GM21360 (cell line): ENCODE measurements around the gene LRRFIP1.
"Not testable (repeated sequence)": the region's sequence is repeated elsewhere in the genome, so short reads cannot be mapped to it uniquely, and the experiment has no call there.

Experiments
- ATAC-seq: cut with Tn5 transposase; IDR thresholded peaks from one replicate; pipeline ENCODE4 v1.9.1; 2021; ENCODE audit warnings: mild to moderate bottlenecking, moderate library complexity; ENCODE audit not compliant: unreplicated experiment

The LRRFIP1 gene

DNA sequence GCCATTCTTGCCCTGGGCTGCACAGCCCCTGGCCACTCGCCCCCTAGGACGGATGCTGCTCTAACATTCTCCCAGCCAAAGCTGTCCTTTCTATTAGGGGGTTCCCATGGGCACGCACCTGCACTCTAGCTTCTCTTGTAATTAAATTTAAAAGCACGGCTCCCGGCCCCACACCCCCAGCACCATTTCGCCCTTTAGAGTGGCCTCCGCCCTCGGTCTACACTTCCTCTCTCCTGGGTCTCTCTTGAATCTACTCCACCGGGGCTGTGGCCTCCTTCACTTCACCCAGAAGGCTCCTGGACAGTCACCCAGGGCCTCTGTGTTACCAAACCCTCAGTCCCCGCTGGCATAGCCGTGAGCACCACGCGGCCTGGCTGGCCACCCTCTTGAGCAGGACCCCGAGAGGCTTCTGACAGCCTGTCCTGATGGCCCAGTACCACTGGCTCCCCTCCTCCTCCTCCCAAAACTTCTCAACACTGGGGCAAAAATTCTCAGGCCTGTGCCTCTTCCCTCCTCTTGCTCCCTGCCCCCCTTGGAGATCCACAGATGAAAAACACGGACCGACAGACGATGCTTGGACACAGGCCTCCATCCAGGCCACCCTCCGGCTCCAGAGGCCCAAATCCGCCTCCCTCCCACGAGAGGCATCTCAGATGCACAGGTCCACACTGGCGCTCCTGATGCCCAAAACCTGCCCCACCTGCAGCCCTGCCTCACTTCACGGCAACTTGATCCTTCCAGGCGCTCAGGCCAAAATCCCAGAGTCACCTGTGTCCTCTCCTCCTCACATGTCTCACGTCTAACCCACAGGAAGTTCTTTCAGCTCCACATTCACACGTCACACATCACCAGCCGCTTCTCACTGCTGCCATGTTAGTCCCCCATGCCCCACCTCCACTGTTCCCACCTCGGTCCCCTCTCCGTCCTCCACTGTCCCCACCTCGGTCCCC, 29.9 kb upstream of the LRRFIP1 start:
- ATAC-seq, result no peak

DNA sequence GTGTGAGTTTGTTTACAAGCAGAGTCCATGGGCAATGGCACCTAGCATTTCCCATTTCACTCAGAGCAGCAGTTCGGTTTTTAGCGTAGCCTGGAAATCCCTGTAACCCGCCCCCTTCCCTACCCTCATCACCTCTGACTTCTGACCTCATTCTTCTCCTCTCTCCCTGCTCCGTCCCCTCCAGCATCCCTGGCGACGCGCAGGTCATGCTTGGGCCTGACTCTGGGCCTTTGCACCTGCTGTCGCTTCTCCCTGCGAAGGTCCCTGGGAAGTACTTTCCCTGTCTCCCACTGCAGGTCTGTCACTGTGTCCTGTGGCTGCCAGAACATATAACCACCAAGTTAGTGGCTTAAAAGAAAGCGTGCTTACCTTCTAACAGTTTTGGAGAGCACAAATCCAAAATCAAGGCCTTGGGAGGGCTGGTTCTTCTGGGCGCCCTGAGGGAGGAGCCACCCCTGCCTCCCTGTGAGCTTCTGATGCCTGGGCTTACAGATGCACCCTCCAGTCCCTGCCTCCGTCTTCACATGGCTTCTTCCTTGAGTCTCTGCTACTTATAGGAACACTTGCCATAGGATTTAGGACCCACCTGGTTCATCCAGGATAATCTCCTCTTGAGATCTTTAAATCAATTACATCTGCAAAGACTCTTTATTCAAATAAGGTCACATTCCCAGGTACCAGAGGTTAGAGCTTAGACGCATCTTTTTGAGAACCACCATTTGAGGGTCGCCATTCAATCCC, 28.7 kb upstream of the LRRFIP1 start:
- ATAC-seq, result no peak

DNA sequence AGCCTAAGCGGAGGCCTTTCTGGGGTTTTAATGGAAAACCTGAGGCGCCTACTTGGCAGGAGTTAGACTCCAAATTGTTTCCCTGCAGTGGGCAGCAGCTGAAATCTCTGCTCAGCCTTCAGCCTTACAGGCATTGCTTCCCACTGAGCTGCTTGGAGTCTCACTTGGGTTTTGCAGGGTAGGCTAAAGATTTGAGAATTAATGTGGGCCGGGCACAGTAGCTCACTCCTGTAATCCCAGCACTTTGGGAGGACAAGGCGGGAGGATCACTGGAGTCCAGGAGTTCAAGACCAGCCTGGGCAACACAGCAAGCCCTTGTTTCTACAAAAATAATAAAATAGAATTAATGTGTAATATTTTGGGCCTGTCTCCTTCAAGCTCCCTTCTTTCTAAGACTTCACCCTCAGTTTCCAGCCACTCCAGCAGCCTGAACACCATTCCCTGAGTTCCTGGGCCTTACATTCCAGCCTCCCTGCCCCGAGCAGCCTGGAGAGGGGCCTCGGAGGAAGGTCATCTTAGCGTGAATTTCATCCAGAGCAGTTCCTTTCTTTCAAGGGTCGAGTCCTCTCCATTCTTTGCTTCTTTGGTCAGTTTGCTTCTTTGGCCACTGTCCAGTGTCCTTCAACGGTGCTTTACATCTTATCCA, 27.8 kb upstream of the LRRFIP1 start:
- ATAC-seq, result no peak

DNA sequence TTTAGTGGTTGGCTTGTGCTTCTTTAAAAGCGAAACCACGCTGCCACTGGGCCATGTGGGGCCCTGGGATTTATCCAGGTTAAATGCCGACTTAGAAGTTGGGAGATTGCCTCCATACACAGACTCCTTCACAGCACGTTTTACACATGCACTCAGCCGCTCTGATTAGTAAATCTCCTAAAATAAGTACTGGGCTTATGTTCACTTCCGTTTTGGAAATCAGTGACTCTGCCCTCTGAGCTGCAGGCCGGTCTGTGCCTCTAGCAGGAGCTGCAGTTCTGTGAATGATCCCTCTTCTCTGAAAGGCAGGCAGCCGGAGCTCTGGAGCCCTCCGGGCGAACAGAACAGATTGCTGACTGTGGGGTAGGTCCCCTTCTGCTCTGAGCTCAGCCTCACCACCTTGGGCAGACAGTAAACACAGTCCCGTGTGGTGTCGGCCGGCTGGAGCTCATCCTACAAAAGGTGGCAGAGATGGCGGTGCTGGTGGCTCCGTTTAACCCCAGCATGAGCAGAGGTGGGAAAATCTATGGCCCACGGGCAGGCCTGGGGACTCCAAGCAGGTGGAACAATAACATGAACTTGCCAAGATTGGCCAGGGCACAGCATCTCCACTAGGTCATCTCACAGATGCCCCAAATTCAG, 27.1 kb upstream of the LRRFIP1 start:
- ATAC-seq, result no peak

DNA sequence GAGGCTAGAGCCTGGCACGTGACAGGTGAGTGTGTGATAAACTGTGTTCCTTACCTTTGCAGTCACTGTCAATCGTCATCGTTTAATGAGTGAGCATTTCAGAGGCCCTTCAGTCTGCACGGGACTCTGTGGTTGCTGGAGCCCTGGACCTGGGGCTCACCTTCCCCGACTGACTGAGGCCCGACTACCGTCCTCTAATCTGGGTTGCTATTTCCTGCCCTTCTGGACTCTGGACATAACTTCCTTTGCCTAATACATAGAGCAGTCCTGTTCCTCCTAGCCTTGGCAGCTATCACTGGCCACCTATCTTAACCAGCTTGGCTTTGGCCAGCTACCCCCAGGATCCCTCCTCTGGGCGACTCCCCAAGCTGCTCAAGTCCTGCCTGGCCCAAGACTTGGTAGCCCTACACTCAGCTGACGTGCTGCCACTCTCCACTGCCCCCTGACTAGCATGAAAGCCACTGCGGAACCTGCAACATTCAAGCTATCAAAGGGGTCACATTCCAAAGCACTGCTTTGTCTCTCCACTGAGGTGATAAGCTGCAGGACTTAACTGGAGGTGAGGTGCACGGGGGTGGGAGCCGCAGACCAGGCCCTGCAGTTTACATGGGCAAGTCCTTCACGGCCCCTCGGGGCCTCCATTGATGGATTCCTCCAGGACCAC, 25.8 kb upstream of the LRRFIP1 start:
- ATAC-seq, result no peak

DNA sequence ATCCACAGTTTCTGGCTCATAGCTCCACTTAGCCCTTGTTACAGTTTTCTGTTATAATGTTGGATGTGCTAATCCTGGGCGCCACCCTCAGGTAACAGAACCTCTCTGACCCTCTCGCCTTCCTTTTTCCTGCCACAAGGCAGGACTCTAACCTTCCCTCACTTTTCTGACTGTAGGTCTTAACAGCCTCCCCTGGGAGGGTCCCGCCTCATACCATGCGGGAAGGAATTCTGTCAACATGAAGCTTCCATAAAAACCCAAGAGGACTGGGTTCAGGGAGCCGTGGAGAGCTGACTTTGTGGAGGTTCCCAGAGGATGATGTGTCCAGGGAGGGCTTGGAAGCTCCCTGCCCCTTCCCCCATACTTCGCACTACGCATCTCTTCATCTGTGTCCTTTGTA, 25.0 kb upstream of the LRRFIP1 start:
- ATAC-seq, result no peak

DNA sequence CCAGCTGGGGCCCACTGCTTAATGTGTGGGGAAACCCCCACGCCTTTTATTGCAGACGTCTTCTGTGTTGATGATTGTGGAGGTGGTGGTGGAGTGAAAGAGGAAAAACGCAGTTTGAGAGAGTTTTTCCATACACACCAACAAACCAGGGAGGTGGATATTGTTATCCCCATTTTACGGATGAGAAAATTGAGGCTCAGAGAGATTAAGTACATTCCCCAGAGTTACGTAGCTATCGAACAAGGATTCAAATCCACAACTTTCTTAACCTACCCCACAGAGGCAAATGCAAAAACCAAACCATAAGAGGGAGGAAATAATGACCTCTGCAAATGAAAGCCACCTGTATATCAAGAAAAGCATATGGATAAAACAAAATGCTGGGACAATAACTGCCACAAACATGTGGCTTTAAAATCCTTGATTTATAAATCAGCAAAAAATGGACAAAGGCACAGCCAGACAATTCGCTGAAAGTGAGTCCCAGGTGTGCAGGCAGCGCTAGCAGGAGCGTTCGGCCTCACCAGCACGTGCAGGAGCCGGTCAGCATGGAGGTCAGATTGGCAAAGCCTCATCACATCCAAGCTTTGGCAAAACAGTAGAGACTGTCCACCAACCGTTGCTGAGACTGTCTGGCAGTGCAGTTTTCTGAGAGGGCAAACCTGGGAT, 24.2 kb upstream of the LRRFIP1 start:
- ATAC-seq, result no peak

DNA sequence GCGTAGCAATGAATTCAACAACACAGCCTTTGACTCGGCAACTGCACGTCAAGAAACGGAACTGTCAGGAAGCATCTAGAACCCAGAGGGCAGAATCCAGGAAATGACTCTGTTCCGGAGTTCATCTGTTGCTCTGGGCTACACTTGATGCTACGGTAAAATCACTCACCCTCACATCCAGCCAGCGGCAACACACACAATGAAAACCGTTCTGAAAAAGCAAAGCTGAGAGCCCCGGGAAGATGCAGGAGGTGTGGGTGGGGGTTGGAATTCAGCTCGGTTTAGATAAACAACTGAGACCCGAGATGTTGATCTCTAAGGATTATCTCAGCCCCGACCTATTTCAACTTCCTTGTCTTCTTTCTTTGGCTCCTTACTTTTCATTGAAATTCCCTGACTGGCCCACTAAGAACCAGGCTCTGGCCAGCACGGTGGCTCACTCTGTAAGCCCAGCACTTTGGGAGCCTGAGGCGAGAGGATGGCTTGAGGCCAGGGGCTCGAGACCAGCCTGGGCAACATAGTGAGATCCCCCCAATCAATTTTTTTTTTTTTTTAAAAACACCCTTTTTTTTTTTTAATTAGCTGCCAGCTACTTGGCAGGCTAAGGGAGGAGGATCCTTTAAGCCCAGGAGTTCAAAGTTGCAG, 23.5 kb upstream of the LRRFIP1 start:
- no peak for ATAC-seq

DNA sequence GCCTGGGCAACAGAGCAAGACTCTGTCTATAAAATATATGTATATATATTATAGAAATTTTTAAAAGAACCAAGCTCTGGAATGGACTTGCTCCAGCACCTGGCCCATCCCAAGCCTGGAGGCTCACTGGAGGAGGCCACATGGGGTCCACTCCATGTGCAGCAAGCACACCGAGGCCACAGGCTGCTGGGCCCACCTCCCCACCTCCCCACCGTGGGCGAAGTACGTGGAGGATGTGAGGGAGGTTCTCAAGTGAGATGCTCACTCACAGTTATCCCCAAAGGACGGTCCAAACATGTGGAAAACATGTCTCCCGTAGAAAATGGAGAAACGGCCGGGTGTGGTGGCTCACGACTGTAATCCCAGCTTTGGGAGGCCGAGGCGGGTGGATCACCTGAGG, 23.0 kb upstream of the LRRFIP1 start:
- no peak for ATAC-seq

DNA sequence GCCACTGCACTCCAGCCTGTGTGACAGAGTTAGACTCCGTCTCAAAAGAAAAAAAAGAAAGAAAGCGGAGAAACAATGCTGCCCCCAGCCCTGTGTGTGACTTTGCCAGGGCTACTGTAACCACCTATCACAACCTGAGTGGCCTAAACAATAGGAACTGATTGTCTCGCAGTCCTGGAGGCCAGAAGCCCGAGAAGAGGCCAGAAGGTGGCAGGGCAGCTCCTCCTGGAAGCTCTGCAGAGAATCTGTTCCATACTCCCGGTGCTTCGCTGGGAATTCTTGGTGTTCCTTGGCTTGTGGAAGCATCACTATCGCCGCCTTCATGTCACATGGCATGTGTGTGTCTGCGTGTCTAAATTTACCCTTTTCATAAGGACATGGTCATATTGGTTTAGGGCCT, 22.4 kb upstream of the LRRFIP1 start:
- ATAC-seq, result no peak

DNA sequence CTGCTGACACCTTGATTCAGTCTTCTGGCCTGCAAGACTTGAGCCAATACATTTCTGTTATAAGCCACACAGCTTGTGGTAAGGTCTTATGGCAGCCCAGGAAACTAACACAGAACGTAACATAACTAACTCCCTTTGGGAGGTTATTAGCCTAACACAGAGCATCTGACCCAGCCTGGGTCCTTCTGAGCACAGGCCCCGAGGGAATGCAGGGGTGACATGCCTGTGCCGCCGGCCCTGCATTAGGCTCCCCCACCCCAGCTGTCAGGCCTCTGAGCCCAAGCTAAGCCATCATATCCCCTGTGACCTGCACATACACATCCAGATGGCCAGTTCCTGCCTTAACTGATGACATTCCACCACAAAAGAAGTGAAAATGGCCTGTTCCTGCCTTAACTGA, 20.9 kb upstream of the LRRFIP1 start:
- ATAC-seq, result not testable (repeated sequence)

DNA sequence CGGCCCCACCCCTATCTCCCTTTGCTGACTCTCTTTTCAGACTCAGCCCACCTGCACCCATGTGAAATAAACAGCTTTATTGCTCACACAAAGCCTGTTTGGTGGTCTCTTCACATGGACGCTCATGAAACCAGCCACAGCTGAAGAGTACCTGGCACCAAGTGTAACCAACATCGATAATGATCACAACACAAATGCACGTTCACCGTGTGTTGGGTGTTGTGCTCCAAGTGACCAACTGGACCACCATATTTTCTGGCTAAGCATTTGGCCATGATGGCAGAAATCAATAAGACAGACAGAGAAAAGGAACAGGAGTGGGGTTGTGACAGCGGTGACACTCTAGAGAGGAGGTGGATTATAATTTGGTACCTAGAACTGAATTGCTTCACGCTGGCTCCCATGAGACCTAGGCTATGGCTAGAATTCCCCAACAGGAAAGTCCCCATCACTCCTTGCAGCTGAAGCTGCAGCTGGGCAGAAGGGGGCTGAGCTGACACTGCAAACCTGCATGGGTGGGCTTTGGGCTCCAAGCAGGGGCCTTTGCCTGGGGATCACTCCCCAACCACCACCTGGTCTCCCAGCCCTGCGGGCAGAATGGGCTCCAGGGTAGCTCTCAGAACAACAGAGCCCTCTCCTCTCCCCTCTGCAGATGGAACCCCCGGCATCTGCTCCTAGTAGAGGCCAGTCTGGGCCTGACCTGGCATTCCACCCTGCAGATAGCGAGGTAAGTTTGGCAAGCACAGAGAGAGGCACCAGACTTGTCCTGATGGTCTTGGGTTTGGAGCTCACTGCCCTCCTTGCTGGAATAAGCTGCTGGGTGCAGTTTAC, 14.6 kb upstream of the LRRFIP1 start:
- no peak for ATAC-seq

DNA sequence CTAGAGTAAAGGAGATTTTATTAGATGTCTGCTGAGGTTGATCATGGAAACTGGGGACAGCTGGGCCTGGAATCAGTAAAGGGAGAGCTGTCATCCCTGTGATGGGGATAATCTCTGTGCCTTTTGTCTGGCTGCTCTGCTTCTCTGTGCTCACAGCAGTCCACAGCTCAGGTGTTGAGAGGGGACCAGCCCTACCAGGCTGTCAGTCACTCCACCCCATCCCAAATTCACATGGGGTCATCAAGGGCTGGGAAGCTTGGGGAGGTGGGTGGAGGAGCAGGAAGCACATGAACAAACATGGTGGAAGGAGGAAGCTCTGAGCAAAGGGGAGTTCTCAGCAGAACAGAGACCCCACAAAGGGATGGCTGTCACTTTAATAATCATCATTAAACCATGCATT, 13.7 kb upstream of the LRRFIP1 start:
- ATAC-seq, result no peak

DNA sequence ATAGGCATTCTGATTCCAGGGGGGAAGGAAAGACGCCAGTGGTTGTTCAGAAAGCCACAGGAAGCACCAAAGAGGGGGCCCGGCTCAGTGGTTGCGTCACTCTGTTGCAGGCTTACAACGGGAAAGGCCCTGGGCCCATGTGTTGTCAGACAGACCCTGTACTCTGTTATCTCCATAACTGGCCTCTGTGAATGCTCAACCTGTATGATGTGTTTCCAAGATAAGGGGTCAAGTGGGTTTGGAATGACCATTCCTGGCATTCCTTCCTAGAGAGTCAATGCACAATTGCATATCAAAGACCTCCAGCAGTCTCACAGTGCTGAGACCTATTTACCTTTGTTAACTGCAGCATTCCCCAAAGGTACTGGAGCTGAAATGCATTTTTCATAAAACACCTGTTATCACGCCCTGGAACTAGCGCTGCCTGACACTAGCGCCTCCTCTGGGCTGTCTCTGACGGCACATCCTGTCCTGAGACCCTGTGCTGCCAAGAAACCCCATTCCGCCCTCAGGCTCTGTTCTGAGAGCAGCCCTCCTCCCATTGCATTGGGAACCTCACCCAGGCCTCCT, 13.2 kb upstream of the LRRFIP1 start:
- ATAC-seq, result no peak

DNA sequence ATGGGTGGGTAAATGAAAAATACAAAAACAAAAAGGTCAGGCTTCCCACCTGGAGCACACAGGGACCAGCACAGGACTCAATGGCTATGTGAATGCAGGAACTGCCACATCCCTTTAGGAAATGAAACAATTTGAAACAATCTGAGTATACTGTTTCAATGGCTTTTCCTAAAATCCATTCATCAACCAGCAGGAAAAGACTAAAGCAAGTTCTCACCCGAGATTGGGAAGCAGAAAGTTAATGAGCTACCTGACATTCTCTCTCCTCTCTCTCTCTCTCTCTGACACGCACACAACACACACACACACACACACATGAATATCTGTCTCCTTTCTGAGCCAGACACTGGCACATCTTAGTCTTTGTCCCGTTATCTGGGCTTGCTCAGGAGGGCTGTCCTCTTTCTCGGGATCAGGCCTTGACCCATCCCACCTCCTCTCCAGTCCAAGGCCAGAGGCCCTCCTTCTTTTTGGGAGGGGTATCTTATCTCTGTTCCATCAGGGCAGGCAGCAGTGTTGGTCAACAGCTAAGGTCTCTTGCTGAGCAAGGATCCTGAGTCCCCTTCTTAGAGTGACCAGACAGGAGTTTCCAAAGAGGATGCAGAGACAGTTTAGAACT, 11.6 kb upstream of the LRRFIP1 start:
- no peak for ATAC-seq

DNA sequence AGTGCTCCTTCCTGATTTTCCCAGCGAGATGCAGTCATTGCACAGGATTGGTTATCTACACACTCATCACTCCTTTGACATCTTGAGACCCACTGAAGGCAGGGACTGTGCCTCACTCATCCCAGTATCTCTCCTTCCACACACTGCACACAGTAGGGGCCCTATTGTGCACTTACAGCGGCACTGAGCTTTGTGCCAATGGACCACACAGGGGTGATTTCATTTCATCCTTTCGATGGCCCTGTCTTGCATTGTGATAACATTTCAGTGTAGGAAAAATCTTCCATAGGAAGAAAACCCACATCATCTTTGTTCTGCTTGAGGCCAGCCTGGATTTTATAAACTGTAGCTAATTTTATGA, 11.0 kb upstream of the LRRFIP1 start:
- ATAC-seq, result no peak

DNA sequence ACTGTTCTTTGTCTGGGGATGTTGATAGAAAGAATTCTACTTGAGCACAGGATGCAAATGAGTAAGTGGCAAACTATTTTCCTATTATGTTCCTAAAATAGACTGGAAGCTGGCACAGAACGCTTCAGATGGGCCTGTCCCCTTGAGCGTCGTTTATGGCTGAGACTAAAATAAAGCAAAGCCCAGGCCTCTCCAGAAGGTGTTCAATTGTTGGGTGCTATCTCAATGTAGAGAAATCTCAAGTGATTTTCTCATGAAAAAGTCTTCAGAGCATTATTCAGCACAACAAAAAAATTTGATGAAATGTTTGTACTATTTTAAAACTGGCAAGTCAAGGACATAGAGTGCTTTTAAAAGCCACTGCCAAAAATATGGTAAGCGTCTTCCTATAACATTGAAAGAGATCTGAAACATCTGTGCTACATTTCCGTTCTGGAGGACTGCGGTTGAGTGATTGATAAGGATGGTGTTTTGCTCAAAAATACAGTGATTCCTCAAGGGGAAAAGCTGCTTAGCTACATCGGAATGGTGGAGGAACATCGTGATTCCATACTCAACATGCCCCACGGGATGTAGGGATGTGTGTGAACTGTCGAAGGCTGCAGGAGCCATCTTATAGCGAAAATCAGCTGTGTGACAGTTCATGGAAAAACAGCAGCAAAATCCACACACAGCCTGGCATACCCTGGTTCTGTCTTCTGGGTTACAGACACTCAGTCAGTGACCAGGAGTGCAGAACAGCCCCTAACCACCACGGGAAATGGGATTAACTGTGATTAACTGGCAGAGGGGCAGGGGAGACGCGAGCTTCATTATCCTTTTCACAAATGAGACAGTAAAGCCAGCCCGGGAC, 10.4 kb upstream of the LRRFIP1 start:
- no peak for ATAC-seq
